Parathyroid adenoma (tissue), 2 donors: Measurements from ENCODE around the gene LPAR5.

ENCODE experiments used
- H2AFZ ChIP-seq: fragments of 300-600 bp; sonication (generic); one replicate; pipeline ENCODE4 v1.7.0; 2017; ENCODE audit warnings: antibody characterized with exemption, mild to moderate bottlenecking
- H3K27ac ChIP-seq: fragments of 300-600 bp; sonication (generic); one replicate; pipeline ENCODE4 v1.7.0; 2017
- H3K27me3 ChIP-seq: fragments of 300-600 bp; sonication (generic); one replicate; pipeline ENCODE4 v1.7.0; 2017; ENCODE audit warnings: low read length; ENCODE audit not compliant: control insufficient read depth, insufficient read depth
- H3K36me3 ChIP-seq: fragments of 300-600 bp; sonication (generic); one replicate; pipeline ENCODE4 v1.7.0; 2017; ENCODE audit warnings: low read length; ENCODE audit not compliant: control insufficient read depth, insufficient read depth
- H3K4me1 ChIP-seq: fragments of 300-600 bp; sonication (generic); one replicate; pipeline ENCODE4 v1.7.0; 2017; ENCODE audit warnings: control low read depth
- H3K4me2 ChIP-seq: fragments of 300-600 bp; sonication (generic); one replicate; pipeline ENCODE4 v1.7.0; 2017; ENCODE audit warnings: low read length
- H3K4me3 ChIP-seq: fragments of 300-600 bp; sonication (generic); one replicate; pipeline ENCODE4 v1.7.0; 2017; ENCODE audit warnings: low read depth, low read length
- H3K79me2 ChIP-seq: fragments of 300-600 bp; sonication (generic); one replicate; pipeline ENCODE4 v1.7.0; 2017; ENCODE audit warnings: control low read depth
- H3K9ac ChIP-seq: fragments of 300-600 bp; sonication (generic); one replicate; pipeline ENCODE4 v1.7.0; 2017; ENCODE audit warnings: mild to moderate bottlenecking
- H3K9me3 ChIP-seq: fragments of 300-600 bp; sonication (generic); one replicate; pipeline ENCODE4 v1.7.0; 2017; ENCODE audit warnings: low read length; ENCODE audit not compliant: control insufficient read depth
- CTCF ChIP-seq: fragments of 300-600 bp; sonication (generic); IDR thresholded peaks from one replicate; pipeline ENCODE4 v1.7.0; 2017; ENCODE audit warnings: antibody characterized with exemption, mild to moderate bottlenecking
- donor health status: primary hyperparathyroidism.

Gene LPAR5

GRCh38 chr12:6666211-6666610 lies 30.5 kb upstream of the LPAR5 start:
- Histone ChIP-seq H3K4me1 (peaks cover 3% of the 10 kb centered on the region), H3K27ac (no peak overlapping the region), H3K9ac (no peak overlapping the region), H3K79me2 (peaks cover 13% of the 10 kb centered on the region), H3K4me2 (no peak overlapping the region), H3K4me3 (no peak overlapping the region), H3K9me3 (no peaks in the 10 kb centered on the region), H3K27me3 (no peaks in the 10 kb centered on the region), H2AFZ (no peak overlapping the region), H3K36me3 (no peaks in the 10 kb centered on the region)
- no peak for TF ChIP-seq CTCF

- TF ChIP-seq CTCF = no peak
- no peak overlapping the region for H3K9ac ChIP-seq
- no peak overlapping the region for H3K27ac ChIP-seq
- H2AFZ ChIP-seq = no peak overlapping the region
- no peak overlapping the region for H3K4me2 ChIP-seq
- no peaks in the 10 kb centered on the region for H3K9me3 ChIP-seq
- H3K27me3 ChIP-seq = no peaks in the 10 kb centered on the region
- no peak overlapping the region for H3K4me3 ChIP-seq
- H3K4me1 ChIP-seq = peaks cover 3% of the 10 kb centered on the region
- H3K79me2 ChIP-seq = peaks cover 13% of the 10 kb centered on the region
- no peaks in the 10 kb centered on the region for H3K36me3 ChIP-seq
These were observed 29.1 kb upstream of the LPAR5 start for GRCh38 chr12:6664902-6665301.

DNA sequence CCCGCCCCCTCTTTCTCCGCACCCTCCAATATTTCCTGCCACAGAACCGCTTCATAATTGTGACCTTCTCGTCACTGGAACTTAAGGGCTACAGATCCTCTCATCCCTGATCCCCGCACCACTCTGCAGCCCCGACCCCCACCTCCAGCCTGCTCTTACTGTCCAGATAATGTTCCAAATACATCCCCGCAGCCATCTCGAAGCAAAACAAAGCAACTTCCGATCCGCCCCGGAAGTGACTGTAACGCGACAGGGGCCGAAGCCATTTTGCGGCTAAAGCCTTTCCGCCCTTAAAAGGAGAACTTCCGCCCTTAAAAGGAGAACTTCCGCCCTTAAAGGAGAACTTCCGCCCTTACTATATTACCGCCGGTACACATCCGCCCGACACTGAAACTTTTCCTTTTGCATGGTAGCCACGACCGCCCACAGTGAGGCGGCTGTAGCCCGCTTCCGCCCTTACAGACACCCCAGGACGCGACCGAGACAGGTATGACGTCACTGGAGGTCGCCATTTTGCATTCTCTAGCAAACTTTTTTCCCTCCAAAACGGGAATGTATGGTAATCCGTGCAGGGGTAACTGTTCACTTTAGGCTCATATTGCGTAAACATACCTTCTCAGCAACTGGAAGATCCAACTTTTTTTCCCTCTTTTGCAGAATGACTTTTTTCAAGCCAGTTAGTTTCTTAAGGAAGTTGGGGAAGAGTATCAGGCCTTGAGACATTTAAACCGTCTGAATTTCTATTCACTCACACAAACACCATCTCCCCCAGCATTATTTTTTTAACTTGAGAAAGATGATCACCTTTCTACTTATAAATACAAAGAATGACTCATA lies 27.4 kb upstream of the LPAR5 start, which contains the start of gene ING4:
ING4 (minus strand) TSS at position 214 of the 837 bp plus-strand sequence; CDS start at position 196, 18 bp downstream.
- Histone ChIP-seq H3K9me3 (no peaks in the 10 kb centered on the region), H3K4me2 (peak within 1 kb of the TSS; percentile 96), H3K4me1 (peaks cover 3% of the 10 kb centered on the region), H3K27me3 (no peaks in the 10 kb centered on the region), H3K79me2 (peaks cover 24% of the 10 kb centered on the region), H3K9ac (no peak within 1 kb of the TSS), H2AFZ (peak within 1 kb of the TSS; percentile 98), H3K4me3 (peak within 1 kb of the TSS; percentile 88), H3K27ac (peak within 1 kb of the TSS; percentile 77), H3K36me3 (no peaks in the 10 kb centered on the region)
- TF ChIP-seq CTCF = no peak

GRCh38 chr12:6662602-6662905 lies 26.8 kb upstream of the LPAR5 start:
- peak overlapping the region; percentile 98 for H2AFZ ChIP-seq
- H3K27ac ChIP-seq = peak overlapping the region; percentile 77
- peaks cover 3% of the 10 kb centered on the region for H3K4me1 ChIP-seq
- no peaks in the 10 kb centered on the region for H3K27me3 ChIP-seq
- no peak for TF ChIP-seq CTCF
- H3K9me3 ChIP-seq = no peaks in the 10 kb centered on the region
- peaks cover 24% of the 10 kb centered on the region for H3K79me2 ChIP-seq
- peak overlapping the region; percentile 96 for H3K4me2 ChIP-seq
- H3K4me3 ChIP-seq = peak overlapping the region; percentile 88
- no peak overlapping the region for H3K9ac ChIP-seq
- H3K36me3 ChIP-seq = no peaks in the 10 kb centered on the region

DNA sequence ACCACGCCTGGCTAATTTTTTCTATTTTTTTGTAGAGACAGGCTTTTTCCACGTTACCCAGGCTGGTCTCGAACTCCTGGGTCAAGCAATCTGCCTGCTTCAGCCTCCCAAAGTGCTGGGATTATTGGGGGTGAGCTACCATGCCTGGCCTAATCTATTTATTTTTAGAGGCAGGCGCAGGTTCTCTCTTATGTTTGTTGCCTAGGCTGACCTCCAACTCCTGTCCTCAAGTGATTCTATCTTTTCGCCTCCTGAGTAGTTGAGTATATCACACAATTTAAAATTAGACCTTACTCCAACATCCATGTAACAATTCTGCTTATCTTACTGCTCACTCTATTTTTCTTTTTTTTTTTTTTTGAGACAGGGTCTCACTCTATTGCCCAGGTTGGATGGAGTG lies 18.2 kb upstream of the LPAR5 start:
- Histone ChIP-seq H3K4me2 (no peak overlapping the region), H3K4me1 (no peaks in the 10 kb centered on the region), H3K27me3 (no peaks in the 10 kb centered on the region), H3K27ac (no peak overlapping the region), H3K36me3 (no peaks in the 10 kb centered on the region), H3K4me3 (no peak overlapping the region), H3K79me2 (peaks cover 30% of the 10 kb centered on the region), H2AFZ (no peak overlapping the region), H3K9me3 (no peaks in the 10 kb centered on the region), H3K9ac (no peak overlapping the region)
- no peak for TF ChIP-seq CTCF
